GM23338 (cell line): ENCODE results near the gene CD3D. TPM values are rescaled to one million over a fixed set of nuclear protein-coding genes. Genes with fewer than 3 reads are reported as not detected.

Experiments
- ATAC-seq: fragments of 200-7000 bp; cut with Tn5 transposase; 3 replicates; pipeline ENCODE4 v1.9.1; 2020
- DNase-seq: peaks from one replicate; pipeline ENCODE4 v3.0.0-alpha.2; 2015; ENCODE audit warnings: low spot score
- H2AFZ ChIP-seq: fragments of 200-600 bp; sonication (generic); 2 replicates; pipeline ENCODE4 v1.8.0; 2016; ENCODE audit warnings: antibody characterized with exemption, mild to moderate bottlenecking, moderate library complexity
- H3F3A ChIP-seq: fragments of 200-600 bp; sonication (generic); replicated peaks from 2 replicates; pipeline ENCODE4 v1.8.0; 2017; ENCODE audit warnings: antibody characterized with exemption, mixed run types, low read depth
- H3K27ac ChIP-seq: fragments of 200-600 bp; sonication (generic); 2 replicates; pipeline ENCODE4 v1.6.1; 2016; ENCODE audit warnings: low read depth
- H3K27me3 ChIP-seq: fragments of 200-600 bp; sonication (generic); 2 replicates; pipeline ENCODE4 v1.8.0; 2016; ENCODE audit warnings: mild to moderate bottlenecking, mixed run types, moderate library complexity; ENCODE audit not compliant: insufficient read depth
- H3K36me3 ChIP-seq: fragments of 200-600 bp; sonication (generic); 2 replicates; pipeline ENCODE4 v1.8.0; 2016; ENCODE audit warnings: mild to moderate bottlenecking; ENCODE audit not compliant: insufficient read depth
- H3K4me1 ChIP-seq: fragments of 200-600 bp; sonication (generic); 2 replicates; pipeline ENCODE4 v1.8.0; 2016; ENCODE audit warnings: mild to moderate bottlenecking, moderate library complexity; ENCODE audit not compliant: insufficient read depth
- H3K4me2 ChIP-seq: fragments of 200-600 bp; sonication (generic); 2 replicates; pipeline ENCODE4 v1.7.1; 2017; ENCODE audit warnings: mixed run types
- H3K4me3 ChIP-seq: fragments of 200-600 bp; sonication (generic); 2 replicates; pipeline ENCODE4 v1.6.1; 2016; ENCODE audit warnings: mixed run types
- H3K79me2 ChIP-seq: fragments of 200-600 bp; sonication (generic); replicated peaks from 2 replicates; pipeline ENCODE4 v1.8.0; 2017; ENCODE audit warnings: mild to moderate bottlenecking; ENCODE audit not compliant: insufficient read depth
- H3K9me2 ChIP-seq: fragments of 200-600 bp; sonication (generic); 2 replicates; pipeline ENCODE4 v1.8.0; 2017; ENCODE audit not compliant: insufficient read depth
- H4K20me1 ChIP-seq: fragments of 200-600 bp; sonication (generic); replicated peaks from 2 replicates; pipeline ENCODE4 v1.8.0; 2017; ENCODE audit warnings: mild to moderate bottlenecking; ENCODE audit not compliant: insufficient read depth
- H3K27ac Mint-ChIP-seq: 2 replicates; pipeline ENCODE4 v1.8.0; 2020; ENCODE audit warnings: inconsistent platforms, mild to moderate bottlenecking, moderate library complexity, mixed read lengths
- H3K27me3 Mint-ChIP-seq: 3 replicates; pipeline ENCODE4 v1.8.0; 2022; ENCODE audit warnings: low read depth, mild to moderate bottlenecking, moderate library complexity, mixed read lengths, inconsistent platforms; ENCODE audit not compliant: insufficient read depth, poor library complexity
- H3K36me3 Mint-ChIP-seq: 3 replicates; pipeline ENCODE4 v1.8.0; 2021; ENCODE audit warnings: low read depth, mild to moderate bottlenecking, inconsistent platforms, moderate library complexity, mixed read lengths
- H3K4me1 Mint-ChIP-seq: 3 replicates; pipeline ENCODE4 v1.8.0; 2020; ENCODE audit warnings: mild to moderate bottlenecking, inconsistent platforms, mixed read lengths
- H3K4me3 Mint-ChIP-seq: 3 replicates; pipeline ENCODE4 v1.8.0; 2021; ENCODE audit warnings: moderate library complexity, mild to moderate bottlenecking, inconsistent platforms, mixed read lengths
- H3K9me3 Mint-ChIP-seq: 3 replicates; pipeline ENCODE4 v1.8.0; 2020; ENCODE audit warnings: moderate library complexity, mild to moderate bottlenecking, inconsistent platforms, mixed read lengths
- CREB1 ChIP-seq: fragments of 250-450 bp; sonication (Bioruptor Pico); IDR thresholded peaks from 2 replicates; pipeline ENCODE4 v1.5.0; 2020; ENCODE audit warnings: low read depth, mild to moderate bottlenecking, moderate library complexity
- EZH2phosphoT487 ChIP-seq: fragments of 200-600 bp; sonication (generic); IDR thresholded peaks from one replicate; pipeline ENCODE4 v1.8.1; 2018; ENCODE audit warnings: antibody characterized with exemption; ENCODE audit not compliant: unreplicated experiment
- JUNB ChIP-seq: IDR thresholded peaks from one replicate; pipeline ENCODE4 v1.6.1; 2016; ENCODE audit warnings: antibody characterized with exemption; ENCODE audit not compliant: unreplicated experiment
- NANOG ChIP-seq: IDR thresholded peaks from 2 replicates; pipeline ENCODE4 v1.6.1; 2016; ENCODE audit warnings: antibody characterized with exemption, borderline replicate concordance
- POLR2AphosphoS5 ChIP-seq: IDR thresholded peaks from 2 replicates; pipeline ENCODE4 v1.6.1; 2016; ENCODE audit warnings: antibody characterized with exemption, low read depth
- polyA plus RNA-seq: library from polyadenylated mRNA; unstranded; fragments of >200 nt; fragmentation: Nextera tagmentation; extraction: Ambion mirVana; gene quantifications from 2 replicates; pipeline ENCODE4 v1.2.1, GENCODE V29; 2016
- total RNA-seq: library from RNA; depleted of rRNA; stranded (reverse); fragments of >200 nt; shearing (Covaris generic); gene quantifications from 2 replicates; pipeline ENCODE4 v1.2.3, GENCODE V29; 2014
- TF ChIP-seq, protein P1 (sequence below): IDR thresholded peaks from one replicate; pipeline ENCODE4 v1.6.1; 2018; ENCODE audit warnings: antibody characterized with exemption; ENCODE audit not compliant: unreplicated experiment
- TF ChIP-seq, protein P2 (sequence below), 2 experiments: fragments of 200-600 bp in 1 of 2; sonication (generic) in 1 of 2; conservative IDR thresholded peaks; 2 replicates each; pipeline versions ENCODE4 v1.5.1 to v1.6.1; 2016 to 2017; ENCODE audit warnings: antibody characterized with exemption in 2 of 2, low read depth in 2 of 2, mild to moderate bottlenecking in 2 of 2, moderate library complexity in 1 of 2

The CD3D gene
- total and polyA plus RNA-seq, 2 experiments from 2014 or later = not detected

DNA sequence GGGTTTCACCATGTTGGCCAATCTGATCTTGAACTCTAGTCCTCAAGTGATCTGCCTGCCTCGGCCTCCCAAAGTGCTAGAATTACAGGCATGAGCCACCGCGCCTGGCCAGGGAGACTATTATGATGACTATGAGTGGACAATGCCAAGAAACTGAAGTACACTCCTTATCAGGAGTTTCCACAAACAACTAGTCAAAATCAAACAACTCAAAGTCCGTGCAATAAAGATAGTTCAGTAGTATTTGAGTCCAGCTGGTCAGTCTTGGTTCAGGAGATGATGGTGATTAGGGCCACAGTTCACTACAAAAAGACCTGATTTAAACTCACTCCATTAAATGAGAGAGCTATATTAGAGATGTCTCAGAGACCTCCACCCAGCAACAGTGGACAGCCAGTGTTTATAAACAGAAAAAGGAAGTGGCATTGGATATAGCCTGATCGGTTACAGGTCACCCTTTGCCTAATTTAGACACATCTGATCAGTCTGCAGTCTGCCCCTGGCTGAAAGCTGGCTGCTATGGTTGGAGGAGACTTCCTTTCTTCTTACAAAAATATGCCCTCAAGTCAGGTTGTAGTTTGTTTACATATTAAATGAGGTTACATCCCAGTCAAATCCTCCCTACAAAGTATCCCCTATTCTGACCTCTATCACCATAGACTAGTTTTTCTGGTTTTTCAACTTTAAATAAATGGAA, 21.0 kb downstream of the CD3D start:
- no peak overlapping the region for H3K4me2 ChIP-seq
- no peaks in the 10 kb centered on the region for H3F3A ChIP-seq
- DNase-seq = no peak
- no peaks in the 10 kb centered on the region for H3K36me3 Mint-ChIP-seq
- H3K27me3 Mint-ChIP-seq = peaks cover 2% of the 10 kb centered on the region
- H3K27ac Mint-ChIP-seq = no peak overlapping the region
- no peak overlapping the region for H3K27ac ChIP-seq
- peaks cover under 1% of the 10 kb centered on the region; the same call in 1 of the 2 replicates for H3K4me1 ChIP-seq
- H3K36me3 ChIP-seq = no peaks in the 10 kb centered on the region
- no peak overlapping the region for H3K4me3 ChIP-seq
- H3K4me1 Mint-ChIP-seq = peaks cover 9% of the 10 kb centered on the region; the same call in 2 of the 3 replicates
- H3K27me3 ChIP-seq = peaks cover 5% of the 10 kb centered on the region; the same call in 1 of the 2 replicates
- ATAC-seq = no peak; the same call in 2 of the 3 replicates
- H3K79me2 ChIP-seq = no peaks in the 10 kb centered on the region
- no peaks in the 10 kb centered on the region for H3K9me2 ChIP-seq
- peak overlapping the region; percentile 88; the same call in 1 of the 2 replicates for H2AFZ ChIP-seq
- H4K20me1 ChIP-seq = no peaks in the 10 kb centered on the region
- no peak for TF ChIP-seq POLR2AphosphoS5
- TF ChIP-seq, protein P1, sequence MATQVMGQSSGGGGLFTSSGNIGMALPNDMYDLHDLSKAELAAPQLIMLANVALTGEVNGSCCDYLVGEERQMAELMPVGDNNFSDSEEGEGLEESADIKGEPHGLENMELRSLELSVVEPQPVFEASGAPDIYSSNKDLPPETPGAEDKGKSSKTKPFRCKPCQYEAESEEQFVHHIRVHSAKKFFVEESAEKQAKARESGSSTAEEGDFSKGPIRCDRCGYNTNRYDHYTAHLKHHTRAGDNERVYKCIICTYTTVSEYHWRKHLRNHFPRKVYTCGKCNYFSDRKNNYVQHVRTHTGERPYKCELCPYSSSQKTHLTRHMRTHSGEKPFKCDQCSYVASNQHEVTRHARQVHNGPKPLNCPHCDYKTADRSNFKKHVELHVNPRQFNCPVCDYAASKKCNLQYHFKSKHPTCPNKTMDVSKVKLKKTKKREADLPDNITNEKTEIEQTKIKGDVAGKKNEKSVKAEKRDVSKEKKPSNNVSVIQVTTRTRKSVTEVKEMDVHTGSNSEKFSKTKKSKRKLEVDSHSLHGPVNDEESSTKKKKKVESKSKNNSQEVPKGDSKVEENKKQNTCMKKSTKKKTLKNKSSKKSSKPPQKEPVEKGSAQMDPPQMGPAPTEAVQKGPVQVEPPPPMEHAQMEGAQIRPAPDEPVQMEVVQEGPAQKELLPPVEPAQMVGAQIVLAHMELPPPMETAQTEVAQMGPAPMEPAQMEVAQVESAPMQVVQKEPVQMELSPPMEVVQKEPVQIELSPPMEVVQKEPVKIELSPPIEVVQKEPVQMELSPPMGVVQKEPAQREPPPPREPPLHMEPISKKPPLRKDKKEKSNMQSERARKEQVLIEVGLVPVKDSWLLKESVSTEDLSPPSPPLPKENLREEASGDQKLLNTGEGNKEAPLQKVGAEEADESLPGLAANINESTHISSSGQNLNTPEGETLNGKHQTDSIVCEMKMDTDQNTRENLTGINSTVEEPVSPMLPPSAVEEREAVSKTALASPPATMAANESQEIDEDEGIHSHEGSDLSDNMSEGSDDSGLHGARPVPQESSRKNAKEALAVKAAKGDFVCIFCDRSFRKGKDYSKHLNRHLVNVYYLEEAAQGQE = no peak
- H3K9me3 Mint-ChIP-seq = no peaks in the 10 kb centered on the region
- no peak overlapping the region for H3K4me3 Mint-ChIP-seq

DNA sequence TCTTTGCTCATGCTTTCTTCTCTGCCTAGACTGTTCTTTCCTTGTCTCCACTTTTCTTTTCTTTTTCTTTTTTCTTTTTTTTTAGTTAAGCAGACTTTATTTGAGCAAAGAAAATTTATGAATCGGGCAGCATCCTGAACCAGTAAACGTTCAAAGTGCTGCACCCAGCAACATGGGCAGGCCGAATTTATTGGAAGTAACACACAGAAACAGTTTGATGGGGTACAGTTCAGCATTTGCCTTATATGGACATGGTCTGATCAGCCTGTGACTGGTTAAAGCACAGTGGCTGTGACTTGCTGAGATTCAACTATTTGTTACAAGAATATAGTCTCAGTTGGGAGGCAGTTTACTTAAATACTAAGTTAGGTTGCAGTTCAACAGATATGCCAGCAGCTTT, 22.0 kb downstream of the CD3D start:
- Mint-ChIP-seq H3K36me3 (no peaks in the 10 kb centered on the region), H3K9me3 (no peaks in the 10 kb centered on the region), H3K4me3 (no peak overlapping the region), H3K27ac (no peak overlapping the region), H3K27me3 (peaks cover 4% of the 10 kb centered on the region), H3K4me1 (peaks cover 19% of the 10 kb centered on the region)
- Histone ChIP-seq H3K9me2 (no peaks in the 10 kb centered on the region), H2AFZ (no peak overlapping the region), H3K27me3 (peaks cover 5% of the 10 kb centered on the region; the same call in 1 of the 2 replicates), H3F3A (peaks cover 6% of the 10 kb centered on the region), H3K36me3 (no peaks in the 10 kb centered on the region), H3K4me2 (no peak overlapping the region), H4K20me1 (no peaks in the 10 kb centered on the region), H3K4me1 (peaks cover 11% of the 10 kb centered on the region), H3K27ac (no peak overlapping the region), H3K79me2 (no peaks in the 10 kb centered on the region), H3K4me3 (no peak overlapping the region)
- DNase-seq (no peak), ATAC-seq (no peak)
- TF ChIP-seq CREB1 (CRISPR knock-in tag) (no peak), POLR2AphosphoS5 (no peak), NANOG (no peak)

DNA sequence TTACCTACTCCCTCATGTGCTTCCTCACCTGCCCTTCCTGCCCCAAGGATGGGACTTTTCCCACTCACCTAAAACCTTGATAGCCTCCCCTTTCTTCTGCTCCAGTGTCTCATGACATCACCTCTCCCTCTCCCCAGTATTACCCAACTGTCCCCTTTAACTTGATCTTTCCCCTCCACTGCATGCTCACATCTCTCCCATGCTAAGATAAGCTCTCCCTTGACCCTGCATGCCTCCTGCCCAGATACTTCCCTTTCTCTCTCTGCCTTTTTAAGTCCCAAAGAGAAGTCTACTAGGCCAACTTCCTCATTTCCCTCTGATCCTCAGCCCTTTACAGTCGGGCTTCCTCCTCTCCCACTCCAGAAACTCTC, 23.2 kb downstream of the CD3D start:
- peaks cover 19% of the 10 kb centered on the region for H3K4me1 ChIP-seq
- no peak overlapping the region for H2AFZ ChIP-seq
- H3K4me3 ChIP-seq = no peak overlapping the region
- no peak overlapping the region for H3K4me3 Mint-ChIP-seq
- no peak overlapping the region for H3K4me2 ChIP-seq
- H3K9me3 Mint-ChIP-seq = no peaks in the 10 kb centered on the region
- H3K27me3 ChIP-seq = peaks cover 12% of the 10 kb centered on the region; the same call in 1 of the 2 replicates
- H4K20me1 ChIP-seq = no peaks in the 10 kb centered on the region
- peaks cover 5% of the 10 kb centered on the region for H3K27me3 Mint-ChIP-seq
- TF ChIP-seq JUNB = no peak
- no peak for TF ChIP-seq EZH2phosphoT487
- TF ChIP-seq, protein P2, sequence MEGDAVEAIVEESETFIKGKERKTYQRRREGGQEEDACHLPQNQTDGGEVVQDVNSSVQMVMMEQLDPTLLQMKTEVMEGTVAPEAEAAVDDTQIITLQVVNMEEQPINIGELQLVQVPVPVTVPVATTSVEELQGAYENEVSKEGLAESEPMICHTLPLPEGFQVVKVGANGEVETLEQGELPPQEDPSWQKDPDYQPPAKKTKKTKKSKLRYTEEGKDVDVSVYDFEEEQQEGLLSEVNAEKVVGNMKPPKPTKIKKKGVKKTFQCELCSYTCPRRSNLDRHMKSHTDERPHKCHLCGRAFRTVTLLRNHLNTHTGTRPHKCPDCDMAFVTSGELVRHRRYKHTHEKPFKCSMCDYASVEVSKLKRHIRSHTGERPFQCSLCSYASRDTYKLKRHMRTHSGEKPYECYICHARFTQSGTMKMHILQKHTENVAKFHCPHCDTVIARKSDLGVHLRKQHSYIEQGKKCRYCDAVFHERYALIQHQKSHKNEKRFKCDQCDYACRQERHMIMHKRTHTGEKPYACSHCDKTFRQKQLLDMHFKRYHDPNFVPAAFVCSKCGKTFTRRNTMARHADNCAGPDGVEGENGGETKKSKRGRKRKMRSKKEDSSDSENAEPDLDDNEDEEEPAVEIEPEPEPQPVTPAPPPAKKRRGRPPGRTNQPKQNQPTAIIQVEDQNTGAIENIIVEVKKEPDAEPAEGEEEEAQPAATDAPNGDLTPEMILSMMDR (conservative IDR thresholded peaks at IDR 0.05; ENCODE audit: low read depth in 2 of 2) = no peak
- H3K36me3 ChIP-seq = no peaks in the 10 kb centered on the region
- no peak overlapping the region for H3K27ac Mint-ChIP-seq
- no peaks in the 10 kb centered on the region for H3K79me2 ChIP-seq
- peaks cover 9% of the 10 kb centered on the region for H3F3A ChIP-seq
- H3K4me1 Mint-ChIP-seq = peaks cover 26% of the 10 kb centered on the region
- DNase-seq = no peak
- H3K36me3 Mint-ChIP-seq = no peaks in the 10 kb centered on the region
- no peak for ATAC-seq
- H3K27ac ChIP-seq = no peak overlapping the region
- no peaks in the 10 kb centered on the region for H3K9me2 ChIP-seq
